RWPE1 (cell line): Measurements from ENCODE around the gene HMX1.

ENCODE experiments used
- CTCF ChIA-PET: fragments of 350-600 bp; sonication (Branson Sonifier 250); formaldehyde crosslinking; extraction: SDS; loops from one replicate; lab custom pipeline; 2021; lab: Yijun Ruan, JAX
- POLR2A ChIA-PET: fragments of 400-600 bp; formaldehyde crosslinking; extraction: SDS; loops from one replicate; lab custom pipeline; 2020; ENCODE audit warnings: antibody characterized with exemption; ENCODE audit not compliant: low non-redundant PET; lab: Yijun Ruan, JAX
- DNase-seq: peaks from one replicate; pipeline ENCODE4 v3.0.0; 2012; ENCODE audit warnings: low spot score
- H3K27ac ChIP-seq: fragments of 450-650 bp; 2 replicates; pipeline ENCODE4 v1.5.1; 2017
- CTCF ChIP-seq: fragments of 450-650 bp; conservative IDR thresholded peaks from 2 replicates; pipeline ENCODE4 v1.5.1; 2017; ENCODE audit warnings: low read depth, mild to moderate bottlenecking

The HMX1 gene

GRCh38 chr4:8848507-8849265 lies 23.0 kb downstream of the HMX1 start:
- H3K27ac ChIP-seq = no peak overlapping the region
- DNase-seq = no peak
- CTCF ChIA-PET = interaction anchor here (1.6 kb wide), 1 partner anchor 69 kb away, joined by 5 read pairs; no protein-coding TSS in a partner anchor
- no peak for TF ChIP-seq CTCF
- POLR2A ChIA-PET = no interaction called here

GRCh38 chr4:8847764-8848163 lies 23.9 kb downstream of the HMX1 start:
- TF ChIP-seq CTCF = no peak
- ChIA-PET POLR2A (no interaction called here), CTCF (interaction anchor here (1.6 kb wide), 1 partner anchor 70 kb away, joined by 5 read pairs; no protein-coding TSS in a partner anchor)
- no peak for DNase-seq
- H3K27ac ChIP-seq = no peak overlapping the region

- TF ChIP-seq CTCF = no peak
- no peak overlapping the region for H3K27ac ChIP-seq
- ChIA-PET POLR2A (no interaction called here), CTCF (interaction anchor here (1.6 kb wide), 1 partner anchor 71 kb away, joined by 5 read pairs; no protein-coding TSS in a partner anchor)
- no peak for DNase-seq
These were observed 24.3 kb downstream of the HMX1 start for GRCh38 chr4:8847331-8847730.

GRCh38 chr4:8846826-8847225 lies 24.8 kb downstream of the HMX1 start:
- no peak for TF ChIP-seq CTCF
- CTCF ChIA-PET = interaction anchor here (1.6 kb wide), 1 partner anchor 71 kb away, joined by 5 read pairs; no protein-coding TSS in a partner anchor
- DNase-seq = no peak
- no peak overlapping the region for H3K27ac ChIP-seq
- POLR2A ChIA-PET = no interaction called here

GRCh38 chr4:8846046-8846720 lies 25.5 kb downstream of the HMX1 start:
- no peak for TF ChIP-seq CTCF
- ChIA-PET POLR2A (no interaction called here), CTCF (no interaction called here)
- H3K27ac ChIP-seq = no peak overlapping the region
- no peak for DNase-seq

GRCh38 chr4:8844976-8845690 lies 26.5 kb downstream of the HMX1 start:
- ChIA-PET POLR2A (no interaction called here), CTCF (no interaction called here)
- H3K27ac ChIP-seq = no peak overlapping the region
- no peak for DNase-seq
- no peak for TF ChIP-seq CTCF
